Kidney tubule cell (primary cell): ENCODE measurements around the gene GSTP1.
"Not testable (repeated sequence)": the region's sequence is repeated elsewhere in the genome, so short reads cannot be mapped to it uniquely, and the experiment has no call there.

Source experiments
- DNase-seq: peaks from one replicate; pipeline ENCODE4 v3.0.0-alpha.2; 2018; ENCODE audit warnings: low spot score

The GSTP1 gene

GRCh38 chr11:67614730-67615714, 31.4 kb downstream of the GSTP1 start:
- DNase-seq, result peak; percentile 54

- no peak for DNase-seq
Observed at GRCh38 chr11:67615728-67616430, 32.3 kb downstream of the GSTP1 start.

- no peak for DNase-seq
Observed at GRCh38 chr11:67616431-67617242, 33.0 kb downstream of the GSTP1 start.

GRCh38 chr11:67617243-67617953, 33.8 kb downstream of the GSTP1 start:
- no peak for DNase-seq

- not testable (repeated sequence) for DNase-seq
Observed at GRCh38 chr11:67618901-67619659, 35.5 kb downstream of the GSTP1 start.

- not testable (repeated sequence) for DNase-seq
Observed at GRCh38 chr11:67619683-67620618, 36.3 kb downstream of the GSTP1 start.

GRCh38 chr11:67620621-67621020, 37.0 kb downstream of the GSTP1 start:
- not testable (repeated sequence) for DNase-seq

- not testable (repeated sequence) for DNase-seq
Observed at GRCh38 chr11:67621928-67622327, 38.3 kb downstream of the GSTP1 start.

- not testable (repeated sequence) for DNase-seq
Observed at GRCh38 chr11:67622905-67623304, 39.3 kb downstream of the GSTP1 start.

- not testable (repeated sequence) for DNase-seq
Observed at GRCh38 chr11:67623795-67624194, 40.2 kb downstream of the GSTP1 start.

- not testable (repeated sequence) for DNase-seq
Observed at GRCh38 chr11:67626131-67626833, 42.7 kb downstream of the GSTP1 start.

- no peak for DNase-seq
Observed at GRCh38 chr11:67626970-67627369, 43.4 kb downstream of the GSTP1 start.

- no peak for DNase-seq
Observed at GRCh38 chr11:67627441-67627811, 43.8 kb downstream of the GSTP1 start.

GRCh38 chr11:67627812-67628624, 44.4 kb downstream of the GSTP1 start:
- DNase-seq, result no peak

- no peak for DNase-seq
Observed at GRCh38 chr11:67628710-67629385, 45.2 kb downstream of the GSTP1 start.

- DNase-seq, result peak; percentile 86
Observed at GRCh38 chr11:67629386-67630227, 46.0 kb downstream of the GSTP1 start, which contains the start of gene NUDT8. TSS of gene NUDT8 (minus strand) at chr11:67629937. CDS start at chr11:67629911, 26 bp downstream.
